KOPT-K1 (cell line): Measurements from ENCODE around the gene SLC35A1.

Experiments
- H3K27ac ChIP-seq: fragments of 200-600 bp; sonication (generic); 2 replicates; pipeline ENCODE4 v1.5.1; 2016; ENCODE audit warnings: antibody characterized with exemption, mild to moderate bottlenecking, low read depth, low read length; ENCODE audit not compliant: poor library complexity, severe bottlenecking
- H3K36me3 ChIP-seq: fragments of 200-600 bp; sonication (generic); 2 replicates; pipeline ENCODE4 v1.5.1; 2017; ENCODE audit warnings: antibody characterized with exemption, mild to moderate bottlenecking, low read length, moderate library complexity; ENCODE audit not compliant: insufficient read depth
- H3K9me3 ChIP-seq: fragments of 200-600 bp; sonication (generic); 2 replicates; pipeline ENCODE4 v1.5.1; 2017; ENCODE audit warnings: antibody characterized with exemption, low read length, mild to moderate bottlenecking; ENCODE audit not compliant: insufficient read depth, poor library complexity, severe bottlenecking

Gene SLC35A1

GRCh38 chr6:87494761-87495422, 22.1 kb downstream of the SLC35A1 start:
- H3K36me3 ChIP-seq, result no peaks in the 10 kb centered on the region
- H3K9me3 ChIP-seq, result no peaks in the 10 kb centered on the region
- H3K27ac ChIP-seq, result no peak overlapping the region

DNA sequence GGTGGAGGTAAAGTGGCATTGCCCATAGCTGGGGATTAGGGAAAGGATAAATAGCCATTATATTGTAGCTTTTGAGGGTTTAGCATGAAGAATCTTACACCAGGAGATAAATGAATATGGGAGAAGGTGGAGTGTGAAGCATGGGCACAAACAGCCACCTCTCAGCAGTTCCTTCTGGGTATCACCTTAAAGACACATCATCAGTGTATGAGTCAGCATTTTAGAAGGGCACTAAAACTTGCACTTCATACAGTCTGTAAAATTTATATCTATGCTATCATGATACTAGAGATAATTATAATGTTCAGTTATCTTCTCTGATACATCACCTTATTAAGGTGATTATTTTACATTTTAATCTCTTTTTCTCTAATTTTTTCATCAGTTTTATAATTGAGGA, 25.3 kb downstream of the SLC35A1 start:
- H3K27ac ChIP-seq, result no peak overlapping the region
- H3K9me3 ChIP-seq, result no peaks in the 10 kb centered on the region
- peaks cover 18% of the 10 kb centered on the region for H3K36me3 ChIP-seq

- Histone ChIP-seq H3K36me3 (peaks cover 57% of the 10 kb centered on the region), H3K27ac (no peak overlapping the region), H3K9me3 (no peaks in the 10 kb centered on the region)
Observed at GRCh38 chr6:87501809-87502572, 29.2 kb downstream of the SLC35A1 start.

DNA sequence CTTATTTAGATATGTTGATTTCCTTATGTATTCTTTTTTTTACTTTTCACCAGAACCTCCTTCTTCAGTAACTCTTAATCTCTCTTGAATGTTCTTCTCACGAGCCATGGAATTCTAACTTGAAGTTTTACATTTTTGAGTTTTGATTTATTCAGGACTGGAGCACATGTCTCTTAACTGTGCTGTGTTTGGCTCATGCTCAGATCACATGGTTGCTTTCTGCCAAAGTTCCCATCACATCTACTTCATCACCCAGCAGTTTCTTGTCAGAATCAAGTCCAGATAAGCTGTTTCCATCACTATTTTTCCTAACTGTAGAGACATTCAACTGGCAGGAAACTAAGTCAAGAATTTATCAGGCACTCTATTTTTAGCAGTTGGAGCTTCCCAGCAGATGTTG, 31.7 kb downstream of the SLC35A1 start:
- H3K36me3 ChIP-seq, result peaks cover 76% of the 10 kb centered on the region
- no peak overlapping the region for H3K27ac ChIP-seq
- H3K9me3 ChIP-seq, result no peaks in the 10 kb centered on the region

DNA sequence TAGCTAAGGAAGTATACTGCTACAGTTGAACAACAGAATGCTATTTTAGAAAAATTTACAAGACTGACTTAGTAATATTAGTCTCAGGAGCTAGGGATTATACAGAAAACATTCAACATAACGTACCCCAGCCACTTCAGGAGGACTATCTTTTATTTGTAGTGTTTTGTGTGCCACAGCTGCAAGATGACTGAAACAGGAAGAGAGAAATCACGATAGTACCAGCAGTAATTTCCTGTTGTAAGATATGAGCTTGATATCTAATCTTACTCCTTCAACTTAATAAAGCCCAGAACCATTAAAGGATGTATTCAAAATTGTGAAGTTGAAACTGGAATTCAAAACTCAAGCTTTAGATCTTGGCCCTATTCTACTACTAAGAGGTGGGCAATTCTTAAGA, 42.1 kb downstream of the SLC35A1 start:
- H3K36me3 ChIP-seq, result peaks cover 94% of the 10 kb centered on the region
- no peaks in the 10 kb centered on the region for H3K9me3 ChIP-seq
- no peak overlapping the region for H3K27ac ChIP-seq

GRCh38 chr6:87518453-87518852, 45.7 kb downstream of the SLC35A1 start:
- H3K36me3 ChIP-seq, result peaks cover 83% of the 10 kb centered on the region
- no peak overlapping the region for H3K27ac ChIP-seq
- H3K9me3 ChIP-seq, result no peaks in the 10 kb centered on the region

- peaks cover 71% of the 10 kb centered on the region for H3K36me3 ChIP-seq
Observed at GRCh38 chr6:87522686-87523085, 49.9 kb downstream of the SLC35A1 start.

GRCh38 chr6:87529221-87529620, 56.4 kb downstream of the SLC35A1 start:
- peaks cover 56% of the 10 kb centered on the region for H3K36me3 ChIP-seq

More at GRCh38 chr6:87522686-87523085, 49.9 kb downstream of the SLC35A1 start:
- Histone ChIP-seq H3K27ac (no peak overlapping the region), H3K9me3 (no peaks in the 10 kb centered on the region)

DNA sequence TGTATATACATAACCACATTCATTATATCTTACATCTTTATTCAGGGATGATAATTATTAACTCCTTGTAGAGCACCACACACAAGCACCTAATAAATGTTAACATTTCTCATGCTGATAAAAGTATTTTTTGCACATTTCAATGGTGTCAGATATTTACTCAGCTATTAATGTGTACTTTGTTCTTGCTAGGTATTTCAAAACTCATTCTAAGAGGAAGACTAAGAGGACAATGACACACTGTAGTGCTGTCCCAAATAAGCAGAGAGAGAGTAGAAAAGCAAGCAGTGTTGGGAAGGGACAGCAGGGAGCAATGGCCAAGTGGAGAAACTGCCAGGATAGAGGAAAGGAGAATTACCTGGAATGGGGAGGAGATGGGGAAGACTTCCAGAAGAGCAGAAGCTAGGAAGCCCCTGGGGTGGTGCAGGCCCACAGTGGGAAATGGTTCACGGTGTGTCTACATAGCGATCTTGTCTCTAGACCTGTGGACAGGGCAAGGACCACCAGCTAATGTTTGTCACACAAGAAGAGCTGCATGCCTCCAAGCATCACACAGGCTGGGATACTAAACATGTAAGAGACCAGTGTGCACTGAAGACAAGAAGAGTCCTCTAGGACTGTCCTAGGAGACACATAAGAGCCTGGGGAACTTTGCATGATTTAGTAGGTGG, 61.7 kb downstream of the SLC35A1 start:
- Histone ChIP-seq H3K36me3 (peaks cover 36% of the 10 kb centered on the region), H3K9me3 (peaks cover 3% of the 10 kb centered on the region), H3K27ac (no peak overlapping the region)

More at GRCh38 chr6:87529221-87529620, 56.4 kb downstream of the SLC35A1 start:
- H3K9me3 ChIP-seq, result no peaks in the 10 kb centered on the region
- H3K27ac ChIP-seq, result no peak overlapping the region

DNA sequence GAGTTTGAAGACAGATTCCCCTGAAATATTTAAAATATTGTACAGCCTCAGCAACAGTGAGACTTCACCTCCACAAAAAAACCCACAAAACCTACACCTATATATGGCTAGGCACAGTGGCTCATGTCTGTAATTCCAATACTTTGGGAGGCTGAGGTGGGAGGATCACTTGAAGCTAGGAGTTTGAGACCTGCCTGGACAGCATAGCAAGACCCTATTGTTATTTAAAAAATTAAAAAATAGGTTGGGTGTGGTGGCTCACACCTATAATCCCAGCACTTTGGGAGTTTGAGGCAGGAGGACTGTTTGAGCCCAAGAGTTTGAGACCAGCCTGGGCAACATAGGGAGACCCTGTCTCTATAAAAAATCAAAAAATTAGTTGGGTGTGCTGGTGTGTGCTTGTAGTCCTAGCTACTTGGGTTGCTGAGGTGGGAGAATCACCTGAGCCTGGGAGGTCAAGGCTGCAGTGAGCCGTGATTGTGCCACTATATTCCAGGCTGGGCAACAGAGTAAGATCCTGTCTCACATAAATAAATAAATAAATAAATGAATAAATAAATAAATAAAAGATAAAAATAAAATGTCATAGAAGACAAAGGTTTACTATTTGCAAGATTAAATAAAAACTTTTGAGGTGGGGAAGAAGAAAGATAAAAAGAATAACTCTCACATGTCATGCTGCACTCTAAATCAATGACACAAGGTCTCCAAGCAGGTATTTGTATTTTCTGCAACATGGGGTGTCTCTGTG, 65.9 kb downstream of the SLC35A1 start:
- Histone ChIP-seq H3K36me3 (peaks cover 53% of the 10 kb centered on the region), H3K27ac (no peak overlapping the region), H3K9me3 (peaks cover 15% of the 10 kb centered on the region)

GRCh38 chr6:87539554-87539953, 66.8 kb downstream of the SLC35A1 start:
- Histone ChIP-seq H3K36me3 (peaks cover 55% of the 10 kb centered on the region), H3K9me3 (peaks cover 15% of the 10 kb centered on the region), H3K27ac (no peak overlapping the region)

- Histone ChIP-seq H3K27ac (no peak overlapping the region), H3K9me3 (peaks cover 15% of the 10 kb centered on the region), H3K36me3 (peaks cover 61% of the 10 kb centered on the region)
Observed at GRCh38 chr6:87540539-87540938, 67.8 kb downstream of the SLC35A1 start.

DNA sequence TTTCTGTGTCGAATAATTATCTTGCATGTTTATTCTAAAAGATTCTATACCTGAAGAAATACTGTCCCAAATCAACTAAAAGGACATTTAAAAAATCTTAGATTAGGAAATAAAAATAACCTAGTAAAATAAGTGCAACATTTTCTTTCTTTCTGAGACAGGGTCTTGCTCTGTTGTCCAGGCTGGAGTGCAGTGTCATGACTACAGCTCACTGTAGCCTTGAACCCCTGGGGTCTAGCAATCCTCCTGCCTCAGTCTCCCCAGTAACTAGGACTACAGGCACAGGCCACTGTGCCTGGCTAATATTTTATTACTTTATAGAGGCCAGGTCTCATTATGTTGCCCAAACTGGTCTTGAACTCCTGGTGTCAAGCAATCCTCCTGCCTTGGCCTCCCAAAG, 68.3 kb downstream of the SLC35A1 start:
- peaks cover 66% of the 10 kb centered on the region for H3K36me3 ChIP-seq
- H3K27ac ChIP-seq, result no peak overlapping the region
- peaks cover 15% of the 10 kb centered on the region for H3K9me3 ChIP-seq

GRCh38 chr6:87541744-87542143, 69.0 kb downstream of the SLC35A1 start:
- H3K27ac ChIP-seq, result no peak overlapping the region
- H3K36me3 ChIP-seq, result peaks cover 73% of the 10 kb centered on the region
- H3K9me3 ChIP-seq, result peaks cover 15% of the 10 kb centered on the region
